Measurements from ENCODE around the gene EFNA4. TPM values are rescaled to one million over a fixed set of nuclear protein-coding genes. Genes with fewer than 3 reads are reported as not detected.

The EFNA4 gene
- total RNA-seq (2021), result 19.5 to 22.7 TPM (median 22.3 TPM) in 3 replicates
- Bru-seq, nascent RNA, result percentile 85 among the genes with signal in this experiment
- long read RNA-seq, experiment 1, transcript EFNA4-202 (4 exons, 1,263 nt), result major isoform, 14 of 21 reads
- long read RNA-seq, experiment 1, partial matches to known transcripts, result 3 of 21 reads
- long read RNA-seq, experiment 1, other reads (novel, unspliced or antisense), result 2 of 21 reads
- long read RNA-seq, experiment 2, transcript EFNA4-202 (4 exons, 1,263 nt), result major isoform, 19 of 28 reads
- long read RNA-seq, experiment 2, partial matches to known transcripts, result 3 of 28 reads
- long read RNA-seq, experiment 2, other reads (novel, unspliced or antisense), result 2 of 28 reads
- long read RNA-seq, experiment 3, transcript EFNA4-203 (4 exons, 1,052 nt), result minor isoform, 9 of 76 reads
- long read RNA-seq, experiment 3, transcript EFNA4-202 (4 exons, 1,263 nt), result major isoform, 55 of 76 reads
- long read RNA-seq, experiment 3, partial matches to known transcripts, result 3 of 76 reads
- long read RNA-seq, experiment 3, other reads (novel, unspliced or antisense), result 8 of 76 reads

- no peaks in the 10 kb centered on the region for H3K9me3 Mint-ChIP-seq
- TF ChIP-seq EMX1 (CRISPR knock-in tag; IDR thresholded peaks at IDR 0.05), result 0 out of 2 replicates have a peak, but pooled peaks have one; percentile 8
- TF ChIP-seq ZSCAN18 (CRISPR knock-in tag; IDR thresholded peaks at IDR 0.05), result no peak
- peak; percentile 62 for TF ChIP-seq SP1 (CRISPR knock-in tag; conservative IDR thresholded peaks at IDR 0.05)
- TF ChIP-seq TEAD1 (CRISPR knock-in tag; IDR thresholded peaks at IDR 0.05), result no peak
- TF ChIP-seq NFYB (CRISPR knock-in tag; conservative IDR thresholded peaks at IDR 0.05; ENCODE audit: low read depth), result peak; percentile 6; the same call in 1 of the 2 replicates
- peak; percentile 92 for TF ChIP-seq ETV6 (CRISPR knock-in tag; IDR thresholded peaks at IDR 0.05)
- peak; percentile 18; the same call in 1 of the 2 replicates for TF ChIP-seq MAX (CRISPR knock-in tag; IDR thresholded peaks at IDR 0.05)
- TF ChIP-seq CBFB (CRISPR knock-in tag; IDR thresholded peaks at IDR 0.05; ENCODE audit: low read depth), result 0 out of 2 replicates have a peak, but pooled peaks have one; percentile 51
- TF ChIP-seq FOXP4 (CRISPR knock-in tag; IDR thresholded peaks at IDR 0.05), result peak; percentile 82
- peak; percentile 74 for ATAC-seq
- H3K27me3 Mint-ChIP-seq (ENCODE audit: low read depth), result no peaks in the 10 kb centered on the region
- H3K36me3 Mint-ChIP-seq, result peaks cover 21% of the 10 kb centered on the region
- peak; percentile 93 for DNase-seq (ENCODE audit: low spot score)
- ChIA-PET CTCF (interaction anchor here (0.6 to 8.3 kb wide), 17 partner anchors 13 to 496 kb away, joined by 3 to 176 read pairs (median 20); partner anchors contain the start of genes ADAM15, CHRNB2, CKS1B and EFNA3), POLR2A (interaction anchor here (0.7 to 3.5 kb wide), 5 partner anchors 17 to 104 kb away, joined by 3 to 10 read pairs (median 3); no protein-coding TSS in a partner anchor)
- H3K4me1 Mint-ChIP-seq, result peaks cover 19% of the 10 kb centered on the region
- H3K27ac Mint-ChIP-seq, result peak within 1 kb of the TSS; percentile 98
- H3K4me3 Mint-ChIP-seq, result peak within 1 kb of the TSS; percentile 91
Observed at GRCh38 chr1:155063550-155064110, at the start of gene EFNA4. EFNA4 (plus strand) TSS chr1:155063740; CDS start chr1:155063824, 84 bp downstream.

- peaks cover 4% of the 10 kb centered on the region; the same call in 1 of the 2 replicates for H3K27me3 Mint-ChIP-seq (ENCODE audit: low read depth)
Observed at GRCh38 chr1:155014709-155015508, 48.6 kb upstream of the EFNA4 start.

GRCh38 chr1:155015527-155016230, 47.9 kb upstream of the EFNA4 start:
- H3K9me3 Mint-ChIP-seq, result no peaks in the 10 kb centered on the region
- ChIA-PET POLR2A (interaction anchor here (1.6 to 3.5 kb wide), 3 partner anchors 13 to 43 kb away, joined by 4 to 28 read pairs (median 22); partner anchors contain the start of gene ZBTB7B), CTCF (interaction anchor here (0.6 to 6.8 kb wide), 12 partner anchors 8 to 157 kb away, joined by 3 to 79 read pairs (median 17); partner anchors contain the start of genes ADAM15, EFNA3, EFNA4 and KRTCAP2)
- peaks cover 8% of the 10 kb centered on the region; the same call in 1 of the 2 replicates for H3K36me3 Mint-ChIP-seq
- H3K4me1 Mint-ChIP-seq, result peaks cover 49% of the 10 kb centered on the region
- DNase-seq (ENCODE audit: low spot score) (no peak), ATAC-seq (no peak)
- no peak overlapping the region for H3K4me3 Mint-ChIP-seq
- TF ChIP-seq JUN (CRISPR knock-in tag; IDR thresholded peaks at IDR 0.05) (no peak), ZNF512 (CRISPR knock-in tag; IDR thresholded peaks at IDR 0.05; ENCODE audit: borderline replicate concordance) (no peak), NFE2L1 (CRISPR knock-in tag; IDR thresholded peaks at IDR 0.05) (no peak), ETV6 (CRISPR knock-in tag; IDR thresholded peaks at IDR 0.05) (no peak), FOXP1 (CRISPR knock-in tag; IDR thresholded peaks at IDR 0.05; ENCODE audit: borderline replicate concordance) (0 out of 2 replicates have a peak, but pooled peaks have one; percentile 15), CTCF (IDR thresholded peaks at IDR 0.05) (no peak), SMAD4 (CRISPR knock-in tag; IDR thresholded peaks at IDR 0.05) (no peak), TEAD1 (CRISPR knock-in tag; IDR thresholded peaks at IDR 0.05) (no peak)
- H3K27ac Mint-ChIP-seq, result 0 out of 2 replicates have a peak overlapping the region, but pooled peaks have one; percentile 41
- peaks cover 4% of the 10 kb centered on the region; the same call in 1 of the 2 replicates for H3K27me3 Mint-ChIP-seq (ENCODE audit: low read depth)

More at GRCh38 chr1:155014709-155015508, 48.6 kb upstream of the EFNA4 start:
- no peak for DNase-seq (ENCODE audit: low spot score)
- peaks cover 8% of the 10 kb centered on the region; the same call in 1 of the 2 replicates for H3K36me3 Mint-ChIP-seq
- TF ChIP-seq CREM (CRISPR knock-in tag; IDR thresholded peaks at IDR 0.05), result no peak
- no peak for TF ChIP-seq RORB (CRISPR knock-in tag; IDR thresholded peaks at IDR 0.05)
- TF ChIP-seq JAZF1 (CRISPR knock-in tag; IDR thresholded peaks at IDR 0.05), result no peak
- CTCF ChIA-PET, result interaction anchor here (0.6 to 6.8 kb wide), 7 partner anchors 15 to 158 kb away, joined by 3 to 79 read pairs (median 46); partner anchors contain the start of genes ADAM15, EFNA4, KRTCAP2 and LENEP
- peaks cover 53% of the 10 kb centered on the region for H3K4me1 Mint-ChIP-seq
- H3K4me3 Mint-ChIP-seq, result no peak overlapping the region
- no peak overlapping the region for H3K27ac Mint-ChIP-seq
- H3K9me3 Mint-ChIP-seq, result no peaks in the 10 kb centered on the region
- no peak for ATAC-seq
- POLR2A ChIA-PET, result interaction anchor here (3.5 kb wide), 2 partner anchors 12 to 16 kb away, joined by 22 to 28 read pairs; partner anchors contain the start of gene ZBTB7B

All from WTC11 (cell line).